Tibial artery (tissue), 4 donors: ENCODE results near the gene LRRIQ3.

Source experiments
- DNase-seq, 2 donors: peaks; one replicate each; pipeline ENCODE4 v3.0.0-alpha.2; 2019
- H3K27ac ChIP-seq, 2 donors: fragments of 200-600 bp; sonication (generic) in 1 of 2; 1 replicate in 1 of 2; 2 replicates in 1 of 2; pipeline ENCODE4 v1.5.1; 2018 to 2019; ENCODE audit warnings: mild to moderate bottlenecking in 1 of 2
- H3K27me3 ChIP-seq, 2 donors: fragments of 200-600 bp; sonication (generic) in 1 of 2; one replicate each; pipeline versions ENCODE4 v1.5.1 to v1.6.0; 2016 to 2019
- H3K36me3 ChIP-seq, 3 donors: fragments of 200-600 bp; sonication (generic) in 2 of 3; one replicate each; pipeline ENCODE4 v1.5.1; 2016 to 2019; ENCODE audit warnings: mild to moderate bottlenecking in 2 of 3
- H3K4me1 ChIP-seq, 4 donors: fragments of 200-600 bp; sonication (generic) in 2 of 4; 1 replicate in 3 of 4; 2 replicates in 1 of 4; pipeline ENCODE4 v1.5.1; 2016 to 2019
- H3K4me3 ChIP-seq, 2 donors: fragments of 200-600 bp; sonication (generic) in 1 of 2; 1 replicate in 1 of 2; 2 replicates in 1 of 2; pipeline ENCODE4 v1.5.1; 2018 to 2019; ENCODE audit warnings: mild to moderate bottlenecking in 2 of 2
- H3K9me3 ChIP-seq, 3 donors: fragments of 200-600 bp; sonication (generic) in 1 of 3; one replicate each; pipeline ENCODE4 v1.5.1; 2016 to 2019
- CTCF ChIP-seq, 2 experiments: fragments of 200-600 bp in 1 of 2; fragments of 450-650 bp in 1 of 2; IDR thresholded peaks; one replicate each; pipeline ENCODE4 v1.5.1; 2017 to 2019; ENCODE audit warnings: antibody characterized with exemption in 2 of 2, mild to moderate bottlenecking in 1 of 2, moderate library complexity in 1 of 2
- intact Hi-C: fragments of 100-400 bp; cut with DNase I; formaldehyde crosslinking; loops from one replicate; pipeline ENCODE4 v1.15.0; 2023; ENCODE audit warnings: low total_unique reads

LRRIQ3 gene

DNA sequence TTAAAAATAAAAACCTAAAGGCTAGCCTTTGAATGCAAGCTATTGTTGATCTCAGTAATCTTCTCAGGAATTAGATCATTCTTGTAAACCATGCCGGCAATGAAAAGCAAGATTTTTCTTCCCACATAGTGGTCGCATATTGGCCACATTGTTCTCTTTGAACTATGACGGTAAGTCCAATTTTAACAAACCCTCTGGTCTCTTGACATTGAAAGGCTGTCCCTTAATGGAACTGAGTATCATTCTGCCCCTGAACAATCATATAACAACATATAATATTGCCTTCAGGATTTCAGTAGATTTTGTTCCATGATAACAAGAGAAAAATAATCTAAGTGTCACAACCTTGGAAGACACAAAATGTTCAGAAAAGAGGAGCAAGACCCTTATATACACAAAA is 38.5 kb upstream of the LRRIQ3 start:
- intact Hi-C loops, result no loop called here
- Histone ChIP-seq H3K27ac (no peak overlapping the region), H3K4me3 (no peak overlapping the region), H3K9me3 (peaks cover 0 to 2% (median 0%) of the 10 kb centered on the region in 3 donors), H3K36me3 (peaks cover 0 to 18% (median 11%) of the 10 kb centered on the region in 3 donors), H3K4me1 (no peaks in the 10 kb centered on the region), H3K27me3 (no peaks in the 10 kb centered on the region)
- DNase-seq, result no peak
- TF ChIP-seq CTCF (IDR thresholded peaks at IDR 0.05), result no peak

DNA sequence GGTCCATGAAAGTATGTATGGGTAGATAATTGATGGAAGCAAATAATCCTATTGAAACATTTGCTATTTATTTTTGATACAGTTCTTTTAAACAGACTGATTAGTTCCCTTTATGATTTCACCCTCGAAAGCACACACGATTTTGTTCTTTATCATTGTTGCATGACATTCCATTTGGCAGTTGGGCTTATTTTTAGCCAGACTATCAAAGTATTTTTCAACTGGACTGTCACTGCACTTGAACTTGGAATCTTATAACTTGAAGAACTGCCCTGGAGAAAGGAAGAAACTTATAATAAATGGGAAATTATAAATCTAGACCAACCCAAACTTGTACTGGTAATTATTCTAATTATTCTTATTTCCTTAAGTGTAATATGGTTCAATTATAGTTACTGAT is 37.2 kb upstream of the LRRIQ3 start, which contains the start of gene TNNI3K:
Gene TNNI3K, plus strand, starts transcription at position 235 of the 400 bp plus-strand sequence. Its CDS starts 65 bp downstream, at position 300.
- H3K9me3 ChIP-seq, result peaks cover 0 to 6% (median 5%) of the 10 kb centered on the region in 3 donors
- H3K36me3 ChIP-seq, result peaks cover 0 to 18% (median 11%) of the 10 kb centered on the region in 3 donors
- no peak within 1 kb of the TSS for H3K27ac ChIP-seq
- H3K27me3 ChIP-seq, result no peaks in the 10 kb centered on the region
- no peak within 1 kb of the TSS for H3K4me3 ChIP-seq
- no peak for TF ChIP-seq CTCF (IDR thresholded peaks at IDR 0.05)
- no peak for DNase-seq
- intact Hi-C loops, result no loop called here
- no peaks in the 10 kb centered on the region for H3K4me1 ChIP-seq

- peak in 1 of 2 donors; percentile 53 for DNase-seq
- H3K9me3 ChIP-seq, result peaks cover 5 to 21% (median 7%) of the 10 kb centered on the region in 3 donors
- intact Hi-C loops, result no loop called here
These were observed 25.5 kb upstream of the LRRIQ3 start for GRCh38 chr1:74223453-74223852.

DNA sequence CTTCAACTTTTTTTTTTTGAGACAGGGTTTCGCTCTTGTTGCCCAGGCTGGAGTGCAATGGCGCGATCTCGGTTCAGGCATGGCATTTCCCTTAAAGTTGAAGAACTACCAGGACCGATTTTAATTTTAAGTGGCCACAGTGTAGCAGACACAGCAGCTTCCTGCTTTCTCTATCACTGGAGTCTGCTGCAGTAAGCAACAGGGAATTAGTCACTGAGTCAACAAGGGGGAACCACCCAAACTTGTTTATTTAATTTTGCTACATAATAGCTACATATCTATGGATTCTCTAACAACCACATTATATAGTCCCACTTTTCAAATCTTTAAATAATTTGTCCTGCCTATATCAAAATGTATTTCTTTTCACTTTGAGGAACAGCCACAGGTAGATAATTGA is 24.7 kb upstream of the LRRIQ3 start:
- H3K27me3 ChIP-seq, result no peaks in the 10 kb centered on the region
- intact Hi-C loops, result no loop called here
- H3K27ac ChIP-seq, result no peak overlapping the region
- no peaks in the 10 kb centered on the region for H3K4me1 ChIP-seq
- H3K9me3 ChIP-seq, result peaks cover 0 to 14% (median 5%) of the 10 kb centered on the region in 3 donors
- DNase-seq, result no peak
- TF ChIP-seq CTCF (IDR thresholded peaks at IDR 0.05), result no peak
- peaks cover 0 to 26% (median 12%) of the 10 kb centered on the region in 3 donors for H3K36me3 ChIP-seq
- no peak overlapping the region for H3K4me3 ChIP-seq

More at GRCh38 chr1:74223453-74223852, 25.5 kb upstream of the LRRIQ3 start:
- Histone ChIP-seq H3K27ac (no peak overlapping the region), H3K36me3 (peaks cover 0 to 26% (median 12%) of the 10 kb centered on the region in 3 donors), H3K4me1 (no peaks in the 10 kb centered on the region), H3K4me3 (no peak overlapping the region), H3K27me3 (no peaks in the 10 kb centered on the region)
- TF ChIP-seq CTCF (IDR thresholded peaks at IDR 0.05), result no peak

DNA sequence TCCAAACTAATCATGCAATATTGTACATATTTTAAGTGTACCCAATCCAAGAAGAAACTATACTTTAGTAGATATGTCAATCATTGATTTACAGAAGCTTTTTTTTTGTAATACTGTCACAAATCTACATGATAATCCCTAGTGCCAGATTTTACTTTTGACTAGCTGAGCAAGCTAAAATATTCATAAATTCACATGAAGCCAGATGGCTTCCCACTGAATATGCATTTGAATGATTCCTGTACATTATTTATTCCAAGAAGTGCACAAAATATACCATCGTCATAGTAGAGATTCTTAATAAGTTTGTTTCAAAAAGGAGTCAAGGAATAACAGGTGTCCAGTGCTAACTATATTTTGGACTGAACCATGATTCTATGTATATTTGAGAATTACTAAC is 17.3 kb upstream of the LRRIQ3 start:
- intact Hi-C loops, result no loop called here
- Histone ChIP-seq H3K4me1 (no peaks in the 10 kb centered on the region), H3K27me3 (no peaks in the 10 kb centered on the region), H3K4me3 (no peak overlapping the region), H3K27ac (no peak overlapping the region), H3K36me3 (no peaks in the 10 kb centered on the region), H3K9me3 (no peaks in the 10 kb centered on the region)
- no peak for TF ChIP-seq CTCF (IDR thresholded peaks at IDR 0.05)
- DNase-seq, result no peak

DNA sequence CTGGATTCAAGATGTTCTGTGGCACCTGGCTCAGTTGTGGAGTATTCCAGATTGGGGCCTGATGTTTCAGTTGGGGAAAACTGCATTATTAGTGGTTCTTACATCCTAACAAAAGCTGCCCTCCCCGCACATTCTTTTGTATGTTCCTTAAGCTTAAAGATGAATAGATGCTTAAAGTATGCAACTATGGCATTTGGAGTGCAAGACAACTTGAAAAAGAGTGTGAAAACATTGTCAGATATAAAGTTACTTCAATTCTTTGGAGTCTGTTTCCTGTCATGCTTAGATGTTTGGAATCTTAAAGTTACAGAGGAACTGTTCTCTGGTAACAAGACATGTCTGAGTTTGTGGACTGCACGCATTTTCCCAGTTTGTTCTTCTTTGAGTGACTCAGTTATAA is 7.3 kb upstream of the LRRIQ3 start:
- TF ChIP-seq CTCF (IDR thresholded peaks at IDR 0.05), result no peak
- no peaks in the 10 kb centered on the region for H3K9me3 ChIP-seq
- no peak for DNase-seq
- peaks cover 13 to 40% (median 32%) of the 10 kb centered on the region in 3 donors for H3K36me3 ChIP-seq
- no peak overlapping the region for H3K27ac ChIP-seq
- H3K4me1 ChIP-seq, result no peaks in the 10 kb centered on the region
- H3K27me3 ChIP-seq, result no peaks in the 10 kb centered on the region
- H3K4me3 ChIP-seq, result no peak overlapping the region
- intact Hi-C loops, result no loop called here
